Measurements from ENCODE around the gene KANSL1.

DNA sequence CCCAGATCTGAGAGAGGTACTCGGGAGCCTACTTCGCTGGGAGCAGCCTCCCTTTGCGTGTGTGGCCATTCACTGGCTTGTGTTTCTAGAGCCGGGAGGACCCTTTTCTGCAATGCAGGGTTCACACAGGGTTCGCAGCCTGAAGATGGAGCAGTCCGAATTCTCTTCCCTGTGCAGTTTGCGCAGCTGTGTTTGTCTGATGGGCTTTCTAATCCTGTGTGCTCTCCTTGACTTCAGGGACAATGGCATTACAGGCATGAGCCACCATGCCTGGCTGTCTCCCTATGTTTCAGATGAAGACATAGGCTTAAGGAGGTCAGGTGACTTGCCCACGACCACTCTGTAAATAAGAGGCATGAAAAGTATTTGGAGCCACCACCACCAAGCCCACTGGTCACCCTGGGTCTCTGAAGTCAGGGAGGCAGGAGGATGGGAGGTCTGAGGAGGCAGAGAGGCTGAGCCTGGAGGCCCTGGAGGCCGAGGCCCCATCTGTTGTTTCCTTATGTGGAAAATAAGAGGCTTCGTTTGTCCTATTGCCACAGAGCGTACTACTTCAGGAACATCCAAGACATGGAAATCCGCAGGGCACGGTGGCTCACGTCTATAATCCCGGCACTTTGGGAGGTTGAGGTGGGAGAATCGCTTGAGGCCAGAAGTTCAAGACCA is 199.1 kb downstream of the KANSL1 start:
- no peak for TF ChIP-seq POLR2A (IDR thresholded peaks at IDR 0.05)
- TF ChIP-seq, protein P1, sequence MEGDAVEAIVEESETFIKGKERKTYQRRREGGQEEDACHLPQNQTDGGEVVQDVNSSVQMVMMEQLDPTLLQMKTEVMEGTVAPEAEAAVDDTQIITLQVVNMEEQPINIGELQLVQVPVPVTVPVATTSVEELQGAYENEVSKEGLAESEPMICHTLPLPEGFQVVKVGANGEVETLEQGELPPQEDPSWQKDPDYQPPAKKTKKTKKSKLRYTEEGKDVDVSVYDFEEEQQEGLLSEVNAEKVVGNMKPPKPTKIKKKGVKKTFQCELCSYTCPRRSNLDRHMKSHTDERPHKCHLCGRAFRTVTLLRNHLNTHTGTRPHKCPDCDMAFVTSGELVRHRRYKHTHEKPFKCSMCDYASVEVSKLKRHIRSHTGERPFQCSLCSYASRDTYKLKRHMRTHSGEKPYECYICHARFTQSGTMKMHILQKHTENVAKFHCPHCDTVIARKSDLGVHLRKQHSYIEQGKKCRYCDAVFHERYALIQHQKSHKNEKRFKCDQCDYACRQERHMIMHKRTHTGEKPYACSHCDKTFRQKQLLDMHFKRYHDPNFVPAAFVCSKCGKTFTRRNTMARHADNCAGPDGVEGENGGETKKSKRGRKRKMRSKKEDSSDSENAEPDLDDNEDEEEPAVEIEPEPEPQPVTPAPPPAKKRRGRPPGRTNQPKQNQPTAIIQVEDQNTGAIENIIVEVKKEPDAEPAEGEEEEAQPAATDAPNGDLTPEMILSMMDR (IDR thresholded peaks at IDR 0.05) = no peak
